Left ventricle myocardium superior (tissue), 1 donor: ENCODE results near the gene RNF182. TPM values are rescaled to one million over a fixed set of nuclear protein-coding genes. Genes with fewer than 3 reads are reported as not detected.
"Not testable (repeated sequence)": the region's sequence is repeated elsewhere in the genome, so short reads cannot be mapped to it uniquely, and the experiment has no call there.

ENCODE experiments used
- ATAC-seq: fragments of 200-7000 bp; cut with Tn5 transposase; one replicate; pipeline ENCODE4 v1.9.1; 2020; ENCODE audit warnings: mild to moderate bottlenecking, moderate library complexity
- DNase-seq: peaks from one replicate; pipeline ENCODE4 v3.0.0-alpha.2; 2020
- intact Hi-C: fragments of 100-400 bp; cut with micrococcal nuclease; formaldehyde crosslinking; loops from one replicate; pipeline ENCODE4 v1.11.0; 2022
- total RNA-seq: library from RNA; stranded (reverse); fragmentation: NEBNext Ultra II Directional; extraction: Animal tissue kit (Norgen Biotek cat#: 25700); gene quantifications from one replicate; pipeline ENCODE4 v1.2.1, GENCODE V29; 2021
- donor health status: DM: no; HTN: yes; CAD: no; lungs with severe emphysema.

The RNF182 gene
- total RNA-seq, 1 donor from 2014 or later: 0.10 TPM

DNA sequence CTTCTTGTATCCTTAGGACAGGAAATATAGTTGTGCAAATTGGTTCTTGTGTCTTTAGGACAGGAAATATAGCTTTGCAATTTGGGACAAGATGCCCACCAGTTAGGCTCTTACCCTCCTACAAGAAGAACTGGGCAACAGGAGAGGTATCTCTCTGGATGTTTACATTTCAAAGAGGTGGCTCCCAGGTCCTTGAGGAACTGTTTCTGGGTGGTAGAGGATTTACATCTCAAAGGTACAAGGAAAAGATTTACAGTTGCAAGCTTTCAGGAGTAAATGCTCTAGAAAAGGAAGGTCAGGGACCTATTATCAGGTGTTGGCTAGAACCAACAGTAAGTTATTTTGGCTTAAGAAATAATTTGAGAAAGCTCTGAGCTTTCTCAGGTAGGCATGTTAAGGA, 19.2 kb downstream of the RNF182 start:
- intact Hi-C loops: no loop called here
- DNase-seq (no peak), ATAC-seq (no peak)

DNA sequence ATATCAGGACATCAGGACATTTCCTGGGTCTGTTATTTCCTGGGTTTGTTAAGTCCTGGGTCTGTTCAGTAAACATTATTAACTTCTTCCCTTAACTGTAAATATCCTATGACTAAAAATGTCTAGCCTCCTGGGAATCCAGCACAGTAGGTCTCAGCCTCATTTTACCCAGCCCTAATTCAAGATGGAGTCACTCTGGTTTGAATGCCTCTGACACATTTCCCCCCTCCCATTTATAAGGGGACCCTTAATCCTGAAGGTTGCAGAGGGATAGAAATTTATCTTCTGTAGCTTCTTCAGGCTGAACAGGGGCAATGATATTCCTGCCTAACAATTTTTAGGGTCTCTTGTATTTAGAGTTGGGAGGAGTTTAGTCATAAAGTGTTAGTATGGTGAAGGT, 21.8 kb downstream of the RNF182 start:
- ATAC-seq: no peak
- intact Hi-C loops: no loop called here
- DNase-seq: no peak

DNA sequence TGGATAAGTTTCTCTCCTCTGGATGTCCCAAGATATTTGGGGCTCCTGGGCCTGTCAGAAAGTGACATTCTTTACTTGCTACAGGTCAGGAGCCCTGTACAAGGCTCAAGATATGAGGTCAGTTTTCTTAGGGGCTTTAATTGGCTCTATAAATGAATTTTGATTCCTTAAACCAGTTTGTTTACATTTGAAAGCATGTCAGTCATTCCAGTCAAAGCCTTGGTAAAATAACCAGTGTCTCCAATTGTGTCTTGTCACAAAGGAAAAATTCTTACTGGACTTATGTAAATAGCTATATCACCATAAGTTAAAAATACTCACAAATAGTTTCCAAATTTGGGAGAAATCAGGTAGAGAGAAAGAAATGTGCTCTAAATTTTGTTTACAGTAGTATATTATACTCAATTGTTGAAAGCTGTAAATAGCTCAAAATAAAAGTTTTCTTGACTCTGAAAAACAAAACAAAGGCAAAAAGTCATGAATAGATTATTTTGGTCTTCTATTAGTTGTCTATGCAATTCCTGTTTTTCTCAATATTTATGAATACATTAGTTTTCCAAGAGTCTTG, 22.9 kb downstream of the RNF182 start:
- no peak for ATAC-seq
- intact Hi-C loops: no loop called here
- no peak for DNase-seq

GRCh38 chr6:13952101-13952500, 27.3 kb downstream of the RNF182 start:
- no peak for DNase-seq
- intact Hi-C loops: no loop called here
- no peak for ATAC-seq

- DNase-seq: no peak
- no peak for ATAC-seq
- intact Hi-C loops: no loop called here
Measured at GRCh38 chr6:13953061-13953705, 28.4 kb downstream of the RNF182 start.

DNA sequence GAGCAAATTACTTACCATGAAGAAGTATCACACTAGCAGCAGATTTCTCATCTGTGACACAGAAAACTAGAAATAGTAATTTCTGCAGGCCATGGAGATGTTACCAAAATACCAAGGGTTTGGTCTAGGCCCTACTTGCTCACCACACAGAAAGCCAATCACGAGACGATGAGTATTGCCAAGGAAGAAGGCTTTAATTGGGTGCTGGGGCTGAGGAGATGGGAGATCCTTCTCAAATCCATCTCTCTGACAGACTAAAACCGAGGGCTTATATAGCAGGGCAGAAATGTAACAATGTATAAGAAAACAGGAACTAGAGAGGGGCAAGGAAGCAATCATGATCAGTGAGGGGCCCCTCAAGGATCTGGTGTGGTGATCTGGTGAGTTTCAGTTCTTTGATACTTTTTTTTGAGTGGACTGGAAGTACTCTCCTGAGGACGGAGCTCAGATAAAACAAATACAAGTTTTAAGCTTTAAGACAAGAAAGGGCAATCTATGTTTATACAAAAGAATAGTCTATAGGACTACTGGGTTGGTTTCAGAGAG, 40.9 kb downstream of the RNF182 start:
- intact Hi-C loops: no loop called here
- ATAC-seq: no peak
- DNase-seq: no peak

DNA sequence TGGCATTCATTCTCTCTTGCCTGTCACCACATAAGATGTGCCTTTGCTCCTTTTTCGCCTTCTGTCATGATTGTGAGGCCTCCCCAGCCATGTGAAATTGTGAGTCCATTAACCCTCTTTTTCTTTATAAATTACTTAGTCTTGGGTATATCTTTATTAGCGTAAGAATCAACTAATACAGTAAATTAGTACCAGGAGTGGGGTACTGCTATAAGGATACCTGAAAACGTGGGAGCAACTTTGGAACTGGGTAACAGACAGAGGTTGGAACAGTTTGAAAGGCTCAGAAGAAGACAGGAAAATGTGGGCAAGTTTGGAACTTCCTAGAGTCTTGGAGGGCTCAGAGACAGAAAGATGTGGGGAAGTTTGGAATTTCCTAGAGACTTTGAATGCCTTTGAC, 46.6 kb downstream of the RNF182 start:
- ATAC-seq (no peak), DNase-seq (no peak)
- intact Hi-C loops: no loop called here

- DNase-seq, intact Hi-C loops, ATAC-seq: not testable (repeated sequence)
Measured at GRCh38 chr6:13972602-13973001, 47.9 kb downstream of the RNF182 start.

- intact Hi-C loops, ATAC-seq, DNase-seq: not testable (repeated sequence)
Measured at GRCh38 chr6:13973422-13973821, 48.7 kb downstream of the RNF182 start.

DNA sequence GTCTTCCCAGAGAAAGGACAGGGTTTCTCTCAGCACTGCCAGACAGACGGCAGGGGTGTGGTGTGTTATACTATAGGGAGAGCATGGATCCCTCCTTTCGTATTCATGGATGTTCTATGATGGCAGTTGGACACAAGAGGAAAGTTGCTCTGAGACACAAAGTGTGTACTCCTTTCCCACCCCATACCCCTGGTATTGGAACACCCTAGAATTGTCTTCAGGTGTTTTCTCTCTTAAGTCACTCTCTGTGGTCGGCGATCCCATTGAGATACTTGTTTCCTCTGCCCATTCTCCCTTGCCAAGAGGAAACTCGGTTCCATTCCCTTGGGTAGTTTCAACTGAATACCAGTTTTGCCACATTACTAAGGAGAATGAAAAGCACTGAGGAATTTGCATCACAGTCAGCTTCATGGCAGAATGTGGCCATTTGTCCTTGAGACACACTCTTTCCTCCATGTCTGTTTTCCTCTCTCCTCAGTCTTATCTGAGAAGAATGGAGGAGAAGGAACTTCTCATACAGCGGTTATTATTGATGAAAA, 53.4 kb downstream of the RNF182 start:
- no peak for DNase-seq
- ATAC-seq: no peak
- intact Hi-C loops: no loop called here

DNA sequence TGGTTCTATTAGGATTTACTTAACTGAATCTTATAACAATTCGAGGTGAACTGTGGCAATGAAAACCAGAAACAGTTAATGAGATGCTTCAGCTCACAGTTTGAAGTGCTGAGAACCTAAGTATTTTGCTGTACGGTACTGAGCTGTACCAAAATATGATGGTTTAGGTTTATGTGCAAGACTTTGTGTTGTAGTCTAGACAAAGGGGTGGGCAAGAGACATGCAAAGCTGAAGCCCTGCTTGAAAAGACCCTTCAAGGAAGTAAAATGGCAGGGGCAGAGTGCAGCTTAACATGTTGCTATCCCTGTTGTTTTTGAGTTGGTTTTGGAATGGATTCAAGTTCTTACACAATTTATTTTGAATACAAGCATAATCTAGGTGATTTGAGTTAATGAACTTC, 54.0 kb downstream of the RNF182 start:
- ATAC-seq (no peak), DNase-seq (no peak)
- intact Hi-C loops: no loop called here

GRCh38 chr6:13979284-13980171, 54.8 kb downstream of the RNF182 start:
- intact Hi-C loops: no loop called here
- DNase-seq (no peak), ATAC-seq (no peak)

GRCh38 chr6:13980534-13980933, 55.8 kb downstream of the RNF182 start:
- ATAC-seq (no peak), DNase-seq (no peak)
- intact Hi-C loops: no loop called here

DNA sequence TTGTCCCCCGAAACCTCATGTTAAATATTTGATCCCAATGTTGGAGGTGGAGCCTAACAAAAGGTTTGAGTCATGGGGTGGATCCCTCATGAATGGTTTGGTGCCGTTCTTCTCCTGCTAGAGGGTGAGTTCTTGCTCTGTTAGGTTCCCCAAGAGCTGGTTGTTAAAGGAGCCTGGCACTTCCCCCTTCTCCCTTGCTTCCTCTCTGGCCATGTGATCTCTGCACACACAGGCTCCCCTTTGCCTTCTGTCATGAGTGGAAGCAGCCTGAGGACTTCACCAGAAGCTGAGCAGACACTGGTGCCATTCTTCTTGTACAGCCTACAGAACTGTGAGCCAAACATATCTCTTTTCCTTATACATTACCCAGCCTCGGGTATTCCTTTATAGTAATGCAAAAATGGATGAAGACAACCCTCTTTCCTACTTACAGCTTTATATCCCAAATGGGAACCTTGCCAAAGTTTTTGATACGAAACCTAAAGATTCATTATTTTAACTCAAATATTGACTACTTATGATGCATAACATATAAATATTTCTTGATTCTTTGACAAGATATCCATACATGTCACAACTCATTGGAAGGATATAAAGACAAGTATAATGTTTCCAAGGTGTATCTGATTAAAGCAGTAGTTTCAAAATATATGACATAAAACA, 61.0 kb downstream of the RNF182 start:
- intact Hi-C loops: no loop called here
- ATAC-seq (no peak), DNase-seq (no peak)

DNA sequence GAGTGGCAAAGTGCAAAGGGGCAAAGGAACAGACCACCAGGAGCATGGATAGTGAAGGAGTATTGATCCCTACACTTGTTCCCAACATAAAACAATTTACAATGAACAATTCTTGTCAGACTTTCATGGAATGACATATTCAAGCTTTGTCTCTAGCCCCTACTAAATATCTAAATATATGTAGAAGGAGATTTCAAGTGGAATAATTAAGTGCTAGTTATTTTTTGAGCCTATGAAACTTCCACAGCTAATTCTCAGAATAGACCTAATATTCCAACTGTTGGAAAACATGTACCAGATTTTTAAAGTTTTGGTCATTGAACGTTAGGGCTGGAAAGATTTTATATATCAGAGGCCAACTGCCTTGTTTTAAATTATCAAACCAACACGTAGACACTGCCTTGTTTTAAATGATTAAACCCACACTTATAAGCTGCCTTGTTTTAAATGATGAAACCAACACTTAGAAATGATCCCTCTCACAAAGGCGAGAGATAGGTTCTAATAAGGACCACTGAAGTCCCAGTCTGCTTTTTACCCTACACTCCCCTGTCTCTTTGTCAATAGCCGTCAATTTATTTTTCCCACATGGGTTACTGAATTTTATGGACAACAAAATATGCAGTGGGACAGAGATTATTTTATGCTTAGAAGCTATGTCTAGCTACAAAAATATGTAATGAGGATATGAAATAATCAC, 62.1 kb downstream of the RNF182 start:
- no peak for ATAC-seq

GRCh38 chr6:13987400-13987865, 62.7 kb downstream of the RNF182 start:
- ATAC-seq (no peak), DNase-seq (no peak)
- intact Hi-C loops: no loop called here

More for the DNA sequence above, 62.1 kb downstream of the RNF182 start:
- DNase-seq: no peak
- intact Hi-C loops: no loop called here

GRCh38 chr6:13988049-13988738, 63.4 kb downstream of the RNF182 start:
- ATAC-seq (no peak), DNase-seq (no peak)
- intact Hi-C loops: no loop called here

GRCh38 chr6:13988908-13989307, 64.2 kb downstream of the RNF182 start:
- intact Hi-C loops: no loop called here
- ATAC-seq: no peak
- no peak for DNase-seq
